HPDE6-E6E7 (cell line): ENCODE results near the gene EPHA4.

Experiments used
- DNase-seq: peaks from one replicate; pipeline ENCODE4 v3.0.0; 2011; ENCODE audit warnings: missing footprints; ENCODE audit errors: extremely low spot score

The EPHA4 gene

DNA sequence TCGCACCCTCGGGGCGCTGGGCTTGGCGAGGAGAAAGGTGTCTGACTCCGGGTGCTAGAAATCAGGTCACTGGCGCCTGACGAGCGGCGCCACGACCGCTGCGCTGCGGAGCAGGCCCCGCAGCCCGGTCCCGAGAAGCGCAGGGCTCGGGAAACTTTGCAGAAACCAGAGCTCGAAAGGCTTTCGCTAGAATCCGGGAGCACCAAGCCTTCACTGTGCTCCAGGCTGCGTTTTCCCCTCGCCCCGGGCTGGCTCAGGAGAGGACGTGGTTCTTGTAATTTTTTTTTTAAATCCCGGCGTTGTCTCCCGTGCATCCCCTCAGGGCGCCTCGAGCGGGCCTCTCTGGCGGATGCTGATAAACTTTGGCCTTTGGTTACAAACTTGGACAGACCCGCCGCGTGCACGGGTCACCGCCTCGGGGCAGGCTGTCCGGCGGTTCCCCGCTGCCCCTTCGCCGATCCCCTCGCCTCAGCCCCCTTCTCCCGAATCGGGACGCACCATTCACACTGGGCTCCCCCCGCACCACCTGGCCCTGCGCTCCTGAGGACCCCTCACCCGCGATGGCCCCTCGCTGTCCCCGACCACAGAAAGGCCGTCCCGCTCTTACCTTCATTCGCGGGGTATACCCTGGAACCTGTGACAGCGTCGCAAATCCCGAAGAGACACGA is 419 bp downstream of the EPHA4 start:
- DNase-seq, result no peak

DNA sequence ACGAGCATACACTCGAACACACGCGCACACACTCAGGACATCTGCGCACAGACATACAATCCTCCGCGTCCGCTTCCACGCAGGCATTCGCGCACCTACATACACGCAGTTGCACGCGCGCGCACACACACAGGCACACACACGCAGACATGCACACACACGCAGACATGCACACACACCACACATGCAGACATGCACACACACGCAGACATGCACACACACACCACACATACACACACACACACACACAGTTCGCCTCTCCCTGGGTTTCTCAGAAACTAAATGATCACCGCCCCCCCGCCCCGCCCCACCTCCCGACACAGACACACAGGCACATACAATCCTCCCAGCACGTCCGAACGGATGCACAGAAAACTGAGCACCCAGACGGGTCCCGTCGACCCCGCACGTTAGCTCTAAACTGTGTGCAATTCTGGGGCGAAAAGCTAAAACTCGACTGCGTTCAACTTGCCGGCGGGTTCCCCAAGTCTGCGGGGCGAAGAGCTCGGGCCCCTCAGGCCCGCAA is 1.0 kb downstream of the EPHA4 start:
- DNase-seq, result no peak

DNA sequence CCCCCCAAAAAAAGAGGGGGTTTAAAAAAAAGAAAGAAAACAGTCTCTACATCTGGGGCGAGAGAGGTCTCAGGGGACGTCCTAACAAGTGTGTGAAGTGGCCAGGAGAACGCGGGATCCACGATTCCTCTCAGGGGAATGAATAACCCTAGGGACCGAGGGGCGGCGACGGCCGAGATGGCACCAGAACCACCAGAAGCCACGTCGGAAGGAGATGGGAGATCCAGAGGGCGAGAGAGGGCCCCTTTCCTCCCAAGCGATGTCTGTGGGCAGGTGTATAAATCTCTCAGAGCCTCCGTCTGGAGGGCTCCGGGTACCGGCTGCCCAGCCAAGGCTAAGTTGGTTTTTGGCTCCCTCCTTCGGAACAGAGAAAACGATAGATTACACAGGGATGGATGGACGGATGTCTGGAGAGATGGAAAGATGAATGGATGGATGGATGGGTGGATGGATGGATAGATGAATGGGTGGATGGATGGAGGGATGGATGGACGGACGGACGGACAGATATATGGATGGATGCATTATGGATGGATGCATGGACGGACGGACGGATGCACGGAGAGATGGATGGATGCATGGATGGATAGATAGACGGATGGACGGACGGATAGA is 1.7 kb downstream of the EPHA4 start:
- no peak for DNase-seq

DNA sequence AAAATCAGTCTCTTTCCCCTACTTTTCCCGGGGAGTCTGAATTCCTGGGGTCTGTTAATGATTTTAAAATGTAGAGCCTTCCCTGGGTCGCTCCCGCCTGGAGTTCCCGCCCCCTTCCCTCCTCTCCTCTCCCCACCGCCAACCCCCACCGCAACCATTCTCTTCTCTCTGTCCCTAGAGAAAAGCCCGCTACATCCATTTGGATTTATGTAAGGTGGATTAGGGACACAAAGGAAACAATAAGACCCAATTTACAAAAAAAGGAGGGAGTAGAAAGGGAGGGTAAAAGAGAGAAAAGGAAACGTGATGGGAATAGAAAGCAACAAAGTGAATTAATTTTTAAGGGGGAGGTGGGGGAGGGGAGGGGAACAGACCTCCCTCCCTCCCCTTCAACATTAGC is 2.2 kb downstream of the EPHA4 start:
- DNase-seq, result no peak

DNA sequence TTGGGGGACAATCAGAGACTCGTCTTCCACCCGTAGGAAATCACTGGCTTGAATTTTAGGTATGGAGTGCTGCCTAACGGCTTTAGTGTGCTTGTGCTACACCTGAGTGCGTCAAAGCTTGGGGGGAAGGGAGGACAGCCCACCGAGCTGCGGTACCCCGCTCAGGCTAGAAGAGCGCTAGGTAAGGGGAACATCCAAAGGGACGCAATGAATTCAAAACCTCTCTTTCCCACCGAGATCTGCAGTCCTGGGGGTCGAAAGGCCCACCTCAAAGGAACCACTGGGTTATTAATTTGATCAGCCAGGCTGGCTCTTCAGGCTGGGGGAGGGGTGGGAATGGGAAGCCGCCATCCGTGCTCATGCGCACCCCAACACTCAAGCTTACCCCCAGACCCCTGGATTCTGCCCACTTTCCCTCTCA is 2.7 kb downstream of the EPHA4 start:
- DNase-seq, result no peak

DNA sequence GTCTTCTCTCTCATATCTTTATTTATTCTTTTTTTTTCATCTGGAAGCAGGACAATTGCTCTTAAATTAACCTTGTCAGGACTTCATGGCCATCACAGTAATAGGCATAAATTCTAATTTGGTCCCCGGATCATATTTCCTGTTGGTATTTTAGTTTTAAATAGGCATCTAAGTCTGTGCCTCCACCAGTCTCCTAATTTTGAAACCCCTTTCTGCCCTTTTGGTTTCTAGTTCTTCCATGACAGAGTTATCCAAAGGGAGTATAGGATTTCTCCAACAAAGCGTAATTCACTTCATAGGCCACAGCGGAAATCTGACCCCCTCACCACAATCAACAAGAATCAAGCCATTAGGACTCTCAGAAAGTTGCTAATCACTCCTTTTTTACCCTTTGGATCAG is 3.8 kb downstream of the EPHA4 start:
- no peak for DNase-seq

DNA sequence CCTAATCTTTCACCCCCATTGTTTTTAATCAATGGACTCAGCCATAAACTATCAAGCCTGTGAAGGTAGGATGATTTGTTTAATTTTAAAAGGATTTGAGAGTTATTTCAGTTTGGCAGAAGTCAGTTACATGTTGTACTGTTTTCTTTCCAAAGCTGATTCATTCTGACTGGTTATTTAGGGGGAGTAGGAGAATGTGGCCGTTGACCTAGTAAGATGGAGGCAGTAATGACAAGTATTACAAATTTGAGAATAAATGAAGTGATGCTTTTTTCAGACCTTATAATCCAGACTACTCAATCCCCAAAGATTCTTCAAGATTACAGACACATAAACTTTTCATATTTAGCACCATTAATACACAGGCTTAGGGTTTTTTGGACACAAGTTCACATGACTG is 4.3 kb downstream of the EPHA4 start:
- no peak for DNase-seq

DNA sequence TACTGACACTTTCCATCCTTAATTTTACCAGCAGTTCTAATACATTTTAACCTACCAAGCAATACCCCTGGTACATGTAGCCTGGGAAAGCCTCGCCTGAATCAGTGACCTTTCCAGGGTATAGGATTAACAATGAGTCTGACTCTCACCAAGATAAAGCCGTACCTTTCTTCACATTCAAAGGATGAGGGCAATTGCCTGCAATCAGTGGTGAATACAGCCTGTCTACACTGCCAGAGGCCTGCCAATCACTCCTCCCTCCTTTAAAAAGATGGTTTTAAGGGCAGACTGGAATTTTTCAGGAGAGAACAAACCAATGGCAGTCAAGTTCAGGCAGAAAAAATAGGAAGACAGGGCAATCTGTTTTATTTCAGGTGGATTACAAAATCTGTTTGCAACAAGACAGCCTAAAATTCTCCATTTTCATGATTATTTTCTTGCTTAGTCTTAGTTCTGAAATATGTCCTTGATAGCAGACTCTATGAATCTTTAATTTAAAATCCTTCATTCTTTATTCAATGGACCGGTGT is 4.8 kb downstream of the EPHA4 start:
- no peak for DNase-seq

DNA sequence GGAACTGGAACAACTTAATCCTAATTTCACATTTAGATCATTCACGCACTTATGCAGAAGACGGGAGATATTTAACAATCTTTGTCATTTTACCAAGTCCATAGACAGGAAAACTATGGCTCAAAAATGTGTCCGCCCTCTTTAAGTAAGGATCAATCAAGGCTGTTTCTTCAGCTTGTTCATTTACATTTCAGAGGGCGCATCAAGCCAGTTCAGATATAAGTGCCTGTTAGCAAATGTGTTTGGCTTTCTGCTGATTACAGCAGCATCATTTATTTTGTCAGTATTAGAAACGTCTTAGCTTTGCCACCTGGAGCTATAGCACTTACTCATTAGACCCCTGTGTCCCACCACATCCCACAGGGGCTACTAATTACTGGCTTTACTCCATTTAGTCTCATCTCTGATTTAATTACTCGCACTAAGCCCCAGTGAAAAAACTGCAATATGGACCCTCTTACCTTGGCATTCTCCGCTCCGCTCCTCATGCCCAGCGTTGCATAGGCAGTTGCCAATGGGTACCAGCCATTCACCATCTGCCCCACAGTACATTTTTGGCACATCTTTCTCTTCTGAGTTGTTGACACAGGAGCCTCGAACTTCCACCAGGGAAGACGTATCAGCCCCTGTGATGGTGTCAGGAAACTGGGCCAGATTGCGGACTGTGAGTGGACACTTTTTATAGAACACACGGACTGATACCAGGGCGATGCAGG is 8.7 kb downstream of the EPHA4 start:
- DNase-seq, result no peak

DNA sequence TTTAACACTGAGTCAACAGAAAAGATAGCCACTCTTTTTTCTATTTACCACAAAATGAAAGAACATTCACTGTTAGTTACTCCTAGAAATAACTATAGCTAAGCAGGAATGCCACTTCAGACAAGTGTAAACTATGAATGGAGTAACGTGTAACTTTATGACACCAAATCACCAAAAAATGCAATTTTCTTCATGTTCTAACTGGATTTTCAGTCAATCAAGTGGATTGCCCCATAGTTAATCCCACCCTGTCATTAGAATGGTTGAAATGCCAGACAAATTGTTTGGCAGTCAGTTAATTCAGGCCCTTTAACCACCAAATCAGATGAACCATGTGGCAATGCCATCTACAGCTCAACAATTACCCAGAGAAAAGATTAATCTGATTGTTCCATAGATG is 9.9 kb downstream of the EPHA4 start:
- no peak for DNase-seq

DNA sequence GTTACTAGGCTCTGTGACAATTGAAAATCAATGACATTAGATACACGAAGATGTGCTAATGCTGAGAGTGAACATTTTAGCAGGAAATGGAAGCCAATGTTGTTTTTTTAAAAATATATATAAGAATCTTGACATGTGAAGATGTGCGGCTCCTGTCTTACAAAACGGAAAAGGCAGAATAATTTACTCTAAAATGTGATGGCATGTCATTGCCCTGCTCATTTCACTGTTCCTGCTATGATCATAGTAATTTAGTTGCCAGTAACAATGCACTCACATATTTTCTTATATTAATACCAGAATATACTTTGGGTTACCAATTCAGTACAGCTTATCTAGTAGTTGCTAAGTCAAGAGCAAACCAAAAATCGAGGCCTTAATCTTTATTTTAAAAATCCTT is 10.3 kb downstream of the EPHA4 start:
- no peak for DNase-seq

DNA sequence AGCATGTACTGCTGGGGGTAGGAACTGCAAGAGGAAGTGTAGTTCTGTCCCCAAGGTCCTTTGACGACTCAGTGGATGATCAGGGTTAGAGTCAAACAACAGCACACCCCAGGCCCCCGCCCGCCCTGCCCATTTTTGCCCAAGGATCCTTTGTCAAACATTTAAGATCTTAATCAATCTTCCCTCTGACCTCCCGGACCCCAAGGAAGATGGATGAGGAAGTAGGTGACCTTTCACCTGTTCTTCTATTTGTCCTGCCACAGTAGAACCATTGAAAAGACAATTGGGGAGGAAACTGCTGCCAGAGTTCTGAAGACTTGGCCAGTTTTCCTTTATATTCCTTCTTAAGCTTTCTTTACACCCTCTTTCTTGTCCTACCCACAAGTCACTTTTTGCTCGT is 12.1 kb downstream of the EPHA4 start:
- DNase-seq, result no peak

DNA sequence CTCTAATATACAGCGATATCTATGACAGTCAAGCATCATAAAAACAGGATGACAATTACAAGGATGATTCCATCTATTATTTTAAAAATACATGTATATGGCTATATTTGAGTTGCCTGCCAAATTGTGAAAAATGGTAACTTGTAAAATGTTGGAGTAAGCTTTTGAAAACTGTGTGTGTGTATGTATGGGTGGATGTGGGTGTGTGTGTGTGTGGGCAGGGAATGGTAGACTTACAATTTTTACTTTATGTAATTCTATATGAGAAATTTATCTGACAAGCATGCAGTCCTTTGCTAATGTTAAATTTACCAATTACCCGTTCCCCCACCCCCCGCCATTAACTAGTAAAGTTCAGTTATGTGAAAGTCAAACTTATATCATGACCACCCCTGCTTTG is 14.0 kb downstream of the EPHA4 start:
- DNase-seq, result no peak

DNA sequence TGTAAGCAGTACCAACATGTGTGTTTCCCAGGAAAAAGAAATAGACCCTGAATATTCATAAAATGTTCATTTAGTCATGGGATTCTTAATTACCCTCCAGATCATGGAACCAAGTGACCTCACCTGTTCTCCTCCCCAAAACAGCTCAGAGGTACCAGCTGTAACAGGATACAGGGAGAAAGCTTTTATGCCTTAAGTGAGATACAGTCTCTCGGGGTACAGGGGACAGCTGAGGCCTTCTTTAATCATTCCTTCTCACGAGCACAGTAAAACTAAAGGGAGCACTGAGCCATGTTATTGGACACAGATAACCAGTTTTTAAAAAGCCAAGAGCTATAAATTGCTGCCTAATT is 16.6 kb downstream of the EPHA4 start:
- DNase-seq, result no peak

DNA sequence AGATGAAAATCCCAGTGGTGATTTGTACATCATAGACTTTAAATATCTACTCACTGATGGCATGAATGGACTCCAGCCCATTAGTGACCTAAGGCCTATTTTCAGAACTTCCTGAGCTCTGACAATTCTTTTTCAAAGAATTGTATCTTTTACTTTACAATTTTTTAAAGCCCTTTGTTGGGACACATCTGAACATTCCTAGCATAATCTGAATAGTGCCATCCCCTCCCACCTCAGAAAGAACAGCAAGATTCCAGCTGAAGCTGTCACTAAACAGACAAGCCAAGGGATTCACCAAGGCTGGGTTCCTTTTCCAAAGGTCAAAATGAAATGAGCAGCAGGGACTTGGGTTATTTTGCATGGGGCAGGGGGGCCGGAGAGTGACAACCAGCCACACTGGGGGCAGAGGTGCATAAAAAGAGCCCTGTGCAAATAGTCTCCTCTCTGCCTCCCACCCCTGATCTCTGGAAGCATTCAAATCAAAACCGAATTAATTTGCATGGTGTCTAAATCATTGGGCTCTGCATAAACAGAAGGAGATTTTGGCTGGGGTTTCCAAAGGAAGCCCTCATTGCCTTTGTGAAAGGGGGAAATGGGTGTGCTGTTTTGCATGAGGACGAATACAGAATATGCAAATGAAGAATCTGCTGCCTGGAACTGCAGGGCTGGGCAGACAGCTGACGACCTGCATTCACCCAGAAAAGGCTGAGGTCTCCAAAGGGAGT is 17.2 kb downstream of the EPHA4 start:
- no peak for DNase-seq

DNA sequence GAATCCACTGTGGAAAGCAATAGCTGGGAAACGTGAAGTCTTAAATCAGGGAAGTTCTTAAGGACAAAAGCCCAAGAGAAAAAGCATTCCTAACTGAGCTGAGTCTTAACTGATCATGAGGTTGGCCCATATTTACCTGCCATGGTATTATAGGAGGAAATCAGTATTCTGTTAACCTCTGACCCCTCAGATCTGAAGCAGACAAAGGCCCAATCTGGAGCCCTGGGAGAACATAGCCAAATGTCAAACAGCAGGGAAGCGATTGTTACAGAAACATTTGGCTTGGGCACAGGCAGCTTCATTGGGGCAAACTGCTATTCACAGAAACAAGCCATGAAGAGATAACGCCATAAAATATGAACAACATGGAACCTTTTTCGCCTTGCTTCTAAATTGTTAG is 18.8 kb downstream of the EPHA4 start:
- no peak for DNase-seq

DNA sequence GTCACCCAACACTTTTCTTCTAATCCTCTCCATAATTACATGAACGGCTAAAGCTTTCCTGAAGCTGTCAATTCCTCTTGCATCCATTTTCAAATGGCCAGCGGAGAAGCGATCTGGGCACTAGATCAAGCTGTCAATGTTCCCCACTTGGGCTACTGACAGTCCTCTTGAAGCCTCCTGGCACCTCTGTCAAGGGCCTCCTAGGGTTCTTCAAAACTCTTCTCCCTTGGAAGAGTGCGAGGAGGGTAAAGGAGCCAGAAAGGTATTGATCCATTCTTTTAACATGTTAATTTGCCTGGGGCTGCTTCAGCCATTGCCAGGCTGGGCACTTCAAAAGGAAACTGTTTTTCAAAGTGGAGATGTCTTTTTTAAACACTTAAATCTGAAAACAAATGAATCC is 19.8 kb downstream of the EPHA4 start:
- no peak for DNase-seq

DNA sequence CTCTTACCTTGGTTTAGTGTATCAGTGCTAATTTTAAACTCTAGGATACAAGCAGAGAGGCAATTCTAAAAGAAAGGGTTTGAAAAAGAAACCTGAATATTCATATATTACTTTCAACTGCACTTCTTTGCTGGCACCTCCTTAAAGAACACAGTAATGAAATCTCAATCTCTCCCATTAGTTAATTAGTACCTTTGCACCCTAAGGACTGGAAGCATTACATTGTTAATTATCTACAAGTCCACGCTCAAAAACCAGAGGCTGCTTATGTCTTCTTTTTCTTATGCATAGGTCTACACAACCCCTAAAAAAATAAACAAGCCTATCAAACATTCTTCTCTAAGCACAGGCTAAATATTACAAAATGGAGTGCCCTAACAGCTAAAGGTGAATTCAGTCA is 20.2 kb downstream of the EPHA4 start:
- no peak for DNase-seq

DNA sequence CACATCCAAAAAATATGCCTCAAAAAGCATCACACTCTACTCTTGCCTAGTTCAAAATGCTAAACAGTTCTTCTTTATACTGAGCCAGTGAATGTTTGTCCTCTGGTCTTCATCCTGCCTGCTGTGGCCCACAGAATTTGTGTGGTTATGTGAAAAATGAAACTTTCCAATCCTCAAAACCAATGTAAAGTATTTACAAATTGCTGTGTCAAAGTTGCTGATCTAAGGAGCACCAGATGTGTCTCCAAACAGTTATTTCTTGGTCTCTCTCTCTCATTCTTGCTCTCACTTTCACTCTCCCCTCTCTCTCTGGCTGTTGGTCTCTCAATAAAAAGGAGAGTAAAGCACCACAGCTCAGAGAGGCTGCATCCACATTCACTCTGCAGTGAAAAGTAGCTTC is 23.0 kb downstream of the EPHA4 start:
- no peak for DNase-seq

DNA sequence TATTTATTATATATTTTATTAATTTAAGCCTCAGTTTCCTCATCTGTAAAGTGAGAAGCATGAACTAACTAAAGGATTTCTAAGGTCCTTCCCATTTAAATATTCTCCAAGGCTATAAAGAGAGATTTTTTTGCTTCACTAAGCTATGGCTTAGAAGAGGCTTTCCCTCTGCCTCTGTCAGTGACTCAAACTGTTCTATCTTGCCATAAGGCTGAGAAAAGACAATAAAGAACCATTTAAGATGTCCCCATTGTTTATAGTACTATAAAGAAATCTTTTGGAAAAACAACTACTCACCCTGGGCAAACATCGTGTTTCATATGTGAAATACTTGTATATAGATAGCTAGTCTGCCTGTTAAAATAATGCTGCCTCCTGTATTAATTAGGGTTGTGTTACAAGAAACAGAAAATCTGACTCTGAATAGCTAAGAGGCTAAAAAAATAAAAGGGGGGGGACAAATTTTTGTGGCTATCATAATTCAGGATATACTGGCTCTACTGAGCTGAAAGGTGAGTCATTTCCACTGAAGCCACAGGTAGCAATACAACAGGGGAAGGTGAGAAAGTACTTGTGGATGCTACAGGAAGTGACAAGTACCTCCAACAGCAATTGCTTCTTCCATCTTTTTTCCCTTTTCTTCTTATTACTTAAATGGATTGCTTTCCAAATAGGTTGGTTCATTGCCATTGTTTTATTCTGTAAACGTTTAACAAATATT is 25.4 kb downstream of the EPHA4 start:
- no peak for DNase-seq

DNA sequence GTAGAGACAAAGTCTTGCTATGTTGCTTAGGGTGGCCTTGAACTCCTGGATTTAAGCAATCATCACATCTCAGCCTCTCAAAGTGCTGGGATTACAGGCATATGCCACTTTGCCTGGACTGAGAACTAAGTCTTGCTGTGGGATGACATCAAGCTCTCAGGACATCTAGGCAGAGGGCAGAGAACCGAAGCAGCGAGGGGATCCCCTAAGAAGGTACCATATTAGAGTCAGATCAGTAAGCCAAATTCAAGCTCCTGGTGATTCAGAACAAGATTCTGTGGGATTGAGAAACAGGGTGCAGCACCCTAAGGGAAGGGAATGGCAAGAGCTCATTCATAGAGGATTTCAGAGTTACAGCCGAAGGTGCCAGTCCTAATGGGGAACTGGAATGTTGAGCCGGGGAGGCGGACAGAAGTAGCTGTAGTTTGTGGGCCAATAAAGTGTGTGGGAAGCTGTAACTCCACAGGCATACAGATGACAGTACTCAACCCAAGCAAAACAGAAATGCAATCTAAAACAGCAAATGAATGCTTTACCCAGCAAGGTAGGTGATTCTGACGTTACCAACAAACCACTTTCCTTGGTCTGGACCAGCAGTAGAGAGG is 30.9 kb downstream of the EPHA4 start:
- DNase-seq, result no peak
